CD4-positive, alpha-beta T cell treated with Interleukin-4 for 4 hours (primary cell): ENCODE data around the gene HRH3.

ENCODE experiments used
- DNase-seq: peaks from one replicate; pipeline ENCODE4 v3.0.0-alpha.2; 2020

HRH3 gene

GRCh38 chr20:62243906-62244515 lies 23.9 kb upstream of the HRH3 start:
- no peak for DNase-seq

- no peak for DNase-seq
Observed at GRCh38 chr20:62243106-62243505, 23.0 kb upstream of the HRH3 start.

- no peak for DNase-seq
Observed at GRCh38 chr20:62242176-62242575, 22.1 kb upstream of the HRH3 start.

- no peak for DNase-seq
Observed at GRCh38 chr20:62241506-62241905, 21.4 kb upstream of the HRH3 start.

- DNase-seq: no peak
Observed at GRCh38 chr20:62240020-62240685, 20.1 kb upstream of the HRH3 start.

GRCh38 chr20:62239278-62239879 lies 19.3 kb upstream of the HRH3 start:
- DNase-seq: no peak

GRCh38 chr20:62238569-62239277 lies 18.6 kb upstream of the HRH3 start:
- no peak for DNase-seq

- DNase-seq: peak; percentile 99
Observed at GRCh38 chr20:62237801-62238568, 17.9 kb upstream of the HRH3 start, which contains the start of gene OSBPL2. TSS of gene OSBPL2 (plus strand) at chr20:62238521. CDS start at chr20:62256185, 17,664 bp downstream.

GRCh38 chr20:62237514-62237800 lies 17.4 kb upstream of the HRH3 start:
- no peak for DNase-seq

- DNase-seq: no peak
Observed at GRCh38 chr20:62236766-62237513, 16.9 kb upstream of the HRH3 start.

GRCh38 chr20:62236200-62236599 lies 16.1 kb upstream of the HRH3 start:
- no peak for DNase-seq

GRCh38 chr20:62235777-62236157 lies 15.7 kb upstream of the HRH3 start:
- no peak for DNase-seq

GRCh38 chr20:62235001-62235776 lies 15.1 kb upstream of the HRH3 start:
- no peak for DNase-seq

GRCh38 chr20:62234339-62234738 lies 14.3 kb upstream of the HRH3 start:
- no peak for DNase-seq

- DNase-seq: no peak
Observed at GRCh38 chr20:62233684-62234083, 13.6 kb upstream of the HRH3 start.

GRCh38 chr20:62232770-62233645 lies 12.9 kb upstream of the HRH3 start:
- DNase-seq: no peak

- no peak for DNase-seq
Observed at GRCh38 chr20:62232194-62232593, 12.1 kb upstream of the HRH3 start.

- DNase-seq: no peak
Observed at GRCh38 chr20:62231292-62231691, 11.2 kb upstream of the HRH3 start.

- no peak for DNase-seq
Observed at GRCh38 chr20:62230696-62231095, 10.6 kb upstream of the HRH3 start.

GRCh38 chr20:62230276-62230675 lies 10.2 kb upstream of the HRH3 start:
- no peak for DNase-seq

- DNase-seq: no peak
Observed at GRCh38 chr20:62229667-62230066, 9.6 kb upstream of the HRH3 start.
